ENCODE results near the gene EPHA7.

EPHA7 gene

DNA sequence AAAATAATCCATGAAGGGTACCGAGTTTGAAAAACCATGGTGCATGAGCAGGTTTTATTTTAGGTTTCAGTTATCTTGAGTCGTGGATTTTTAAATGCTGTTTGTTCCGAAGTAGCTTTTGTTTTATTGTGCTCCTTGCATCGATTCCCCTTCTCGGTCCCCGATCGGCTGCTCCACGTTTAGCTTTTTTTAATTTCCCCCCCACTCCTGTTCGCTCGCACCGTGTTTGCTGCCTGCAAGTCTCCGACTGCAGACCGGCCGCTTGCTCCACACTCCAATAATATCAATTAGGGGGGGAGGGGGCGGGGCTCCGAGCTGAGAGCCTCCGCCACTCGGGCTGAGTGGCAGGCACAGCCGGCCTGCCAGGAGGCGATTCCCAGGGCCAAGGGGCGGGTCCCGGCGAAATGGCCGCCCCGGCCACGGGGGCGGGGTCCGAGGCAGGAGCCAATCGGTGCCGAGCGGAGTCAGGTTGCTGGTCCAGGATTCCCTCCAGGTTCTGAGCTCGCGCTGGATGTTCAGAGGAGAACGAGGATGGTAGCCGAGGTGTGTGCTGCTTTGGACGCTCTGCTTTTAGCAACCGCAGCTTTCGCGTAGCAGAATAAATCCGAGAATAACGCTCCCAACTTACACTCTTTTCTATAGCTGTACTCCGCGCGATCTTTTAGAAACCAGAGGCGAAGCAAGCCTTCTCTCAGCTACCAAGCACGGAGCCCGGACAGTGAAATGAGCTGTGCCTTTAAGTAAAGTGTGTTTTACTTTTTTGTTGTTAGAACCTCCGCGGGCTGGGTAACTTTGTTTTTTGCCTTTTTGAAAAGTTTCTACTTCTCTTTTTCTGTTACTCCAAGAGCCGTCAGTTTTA lies at the start of gene EPHA7:
EPHA7 (minus strand) TSS at position 256 of the 859 bp plus-strand sequence; CDS start at position 38, 218 bp downstream.
- DNase-seq = peak; percentile 90

DNA sequence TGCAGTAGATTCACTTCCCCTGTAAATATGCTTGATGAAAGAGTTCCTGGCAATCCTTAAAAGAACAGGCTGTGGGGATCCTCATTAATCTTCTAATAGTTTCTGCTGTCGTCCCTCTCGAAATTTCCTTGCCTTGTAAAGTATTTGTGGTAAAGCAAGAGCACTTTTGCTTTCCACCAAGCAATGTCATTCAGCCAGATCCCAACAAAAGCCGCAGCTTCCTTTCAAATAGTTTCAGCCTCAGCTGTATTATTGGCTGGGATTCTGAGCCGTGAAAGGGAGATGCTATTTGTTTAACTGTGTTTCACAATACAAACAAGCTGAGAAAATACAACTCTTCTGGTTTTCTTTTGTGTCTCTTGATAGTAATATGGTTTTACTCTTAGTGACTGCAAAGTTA lies 48.9 kb upstream of the EPHA7 start:
- no peak for DNase-seq

- DNase-seq = no peak
Observed at GRCh38 chr6:93454533-93454932, 35.2 kb upstream of the EPHA7 start.

DNA sequence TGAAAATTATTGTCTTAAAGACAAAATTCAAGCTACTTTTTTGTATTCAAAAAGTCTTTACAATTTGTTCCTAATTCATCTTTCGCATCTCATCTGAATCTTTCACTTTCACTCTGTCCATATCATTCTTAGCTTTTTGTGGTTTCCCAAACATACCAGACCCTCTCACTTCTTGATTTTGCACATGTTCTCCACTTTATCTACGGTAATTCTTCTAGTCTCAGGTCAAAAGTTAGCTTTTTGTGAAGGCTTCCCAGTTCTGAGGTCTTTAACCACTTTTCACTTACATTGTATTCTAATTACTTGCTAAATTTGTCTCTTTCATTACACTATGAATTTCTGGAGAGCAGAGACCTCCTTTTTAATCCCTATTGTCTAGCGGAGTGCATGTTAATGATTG lies 34.6 kb upstream of the EPHA7 start:
- no peak for DNase-seq

DNA sequence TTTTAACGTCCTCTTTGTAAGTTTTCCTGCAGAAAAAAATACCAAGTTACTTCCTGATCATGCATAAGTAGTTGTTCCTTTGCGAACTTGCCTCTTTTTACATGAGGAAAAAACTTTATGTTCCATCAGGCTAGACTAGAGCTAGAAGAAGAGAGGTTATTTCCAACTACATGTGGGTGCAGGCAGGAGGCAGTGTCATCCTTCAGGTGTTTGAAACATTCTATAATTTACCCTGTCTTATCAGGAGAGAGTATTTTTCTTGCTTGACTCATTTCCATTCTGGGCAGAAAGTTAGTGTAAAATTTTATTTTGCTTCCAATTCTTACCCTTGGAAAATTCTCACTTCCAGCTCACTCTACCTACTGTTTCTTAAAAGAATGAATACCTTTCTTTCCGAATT lies 28.5 kb upstream of the EPHA7 start:
- no peak for DNase-seq

DNA sequence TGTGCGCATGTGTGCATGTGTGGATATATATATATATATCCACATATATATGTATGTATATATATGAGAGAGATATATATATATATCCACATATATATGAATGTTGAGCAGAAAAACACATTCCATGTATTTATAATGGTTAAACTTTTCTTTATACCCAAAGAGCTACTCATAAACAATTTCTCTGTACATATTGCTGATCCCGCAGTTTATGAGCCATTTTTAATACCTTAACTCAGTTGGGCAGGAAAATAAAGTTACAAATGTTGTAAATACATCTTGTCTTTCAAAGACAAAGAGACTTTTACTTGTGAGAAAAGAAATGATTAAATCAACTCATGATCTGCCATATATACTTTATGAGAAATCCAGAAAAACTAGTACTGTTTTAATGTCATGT lies 18.1 kb upstream of the EPHA7 start:
- no peak for DNase-seq

GRCh38 chr6:93433592-93433991 lies 14.2 kb upstream of the EPHA7 start:
- no peak for DNase-seq

- DNase-seq = no peak
Observed at GRCh38 chr6:93424303-93425064, 5.1 kb upstream of the EPHA7 start.

DNA sequence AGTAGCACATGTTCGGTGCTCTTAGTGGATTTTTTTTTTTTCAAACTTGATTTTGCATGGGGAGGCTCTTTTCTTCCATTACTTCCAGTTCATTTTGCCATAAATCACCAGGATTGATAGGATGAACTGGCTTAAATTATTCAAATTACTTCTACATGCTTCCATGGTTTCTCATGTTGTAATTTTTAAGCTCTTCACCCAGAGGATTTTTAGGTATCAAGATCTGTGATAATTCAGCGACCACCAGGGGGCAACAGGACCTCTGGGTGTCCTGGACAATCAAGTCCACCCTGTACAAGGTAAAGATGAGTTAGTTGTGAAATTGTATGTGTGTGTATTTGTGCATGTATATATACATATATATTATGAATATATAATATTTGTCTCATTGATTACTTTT lies 4.2 kb upstream of the EPHA7 start:
- no peak for DNase-seq

- DNase-seq = no peak
Observed at GRCh38 chr6:93420163-93420795, 920 bp upstream of the EPHA7 start.

GRCh38 chr6:93418408-93419303 lies 703 bp downstream of the EPHA7 start:
- no peak for DNase-seq

DNA sequence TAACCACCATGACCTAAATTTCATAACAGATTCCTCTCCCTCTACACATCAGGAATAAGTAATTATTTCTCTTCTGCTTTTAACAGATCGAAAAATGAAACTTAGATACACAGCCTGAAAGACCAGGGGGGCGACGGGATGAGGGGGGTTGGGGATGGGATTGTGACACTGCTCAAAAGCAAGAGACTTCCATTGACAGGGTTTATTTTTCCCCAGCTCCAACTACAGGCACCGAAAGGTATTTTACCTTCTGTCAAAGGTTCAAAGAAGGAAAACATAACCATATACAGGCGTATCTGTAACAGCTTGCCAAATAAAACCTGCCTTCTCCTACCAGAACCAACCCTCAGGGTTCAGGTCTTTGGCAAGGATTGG lies 1.3 kb downstream of the EPHA7 start:
- DNase-seq = no peak

GRCh38 chr6:93417421-93418013 lies 1.8 kb downstream of the EPHA7 start:
- no peak for DNase-seq

DNA sequence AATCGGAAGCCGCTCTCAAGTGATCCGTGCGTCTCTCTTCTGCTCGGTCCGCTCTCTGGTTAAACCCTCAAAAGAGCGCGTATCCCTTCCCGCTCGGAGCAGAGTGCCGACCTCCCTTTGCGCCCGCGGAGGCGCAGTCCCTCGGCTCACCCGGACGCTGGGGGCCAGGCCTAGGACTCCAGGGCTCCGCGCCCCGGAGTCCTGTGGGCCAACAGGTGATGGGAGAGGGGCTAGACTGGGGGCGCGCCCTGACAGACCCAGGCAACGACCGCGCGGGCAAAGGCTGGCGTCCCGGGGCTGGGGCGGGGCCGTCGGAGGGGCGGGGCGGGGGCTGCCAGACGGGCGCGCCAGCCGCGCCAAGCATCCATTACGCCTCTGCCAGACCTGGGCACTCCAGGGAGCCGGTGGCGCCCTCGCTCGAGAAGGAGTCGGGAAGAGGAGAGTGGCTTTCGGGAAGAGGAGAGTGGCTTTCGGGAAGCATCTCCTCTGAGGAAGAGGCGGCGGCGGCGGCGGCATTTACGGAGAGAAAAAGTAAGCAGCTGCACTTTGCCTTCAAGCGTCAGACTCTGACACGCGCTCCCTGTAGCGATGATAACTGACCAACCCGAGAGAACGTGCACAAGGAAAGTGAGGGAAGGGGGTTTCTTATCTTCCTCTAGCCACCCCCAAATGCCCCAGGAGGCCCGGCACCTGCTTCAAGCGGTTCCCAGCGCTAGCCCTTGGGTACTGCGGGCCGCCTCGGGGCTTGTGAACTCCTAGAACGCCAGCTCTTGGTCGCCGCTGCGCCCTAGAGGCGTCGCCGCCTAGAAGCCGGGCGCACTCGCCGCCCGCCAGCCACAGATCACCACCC lies 2.6 kb downstream of the EPHA7 start:
- no peak for DNase-seq

DNA sequence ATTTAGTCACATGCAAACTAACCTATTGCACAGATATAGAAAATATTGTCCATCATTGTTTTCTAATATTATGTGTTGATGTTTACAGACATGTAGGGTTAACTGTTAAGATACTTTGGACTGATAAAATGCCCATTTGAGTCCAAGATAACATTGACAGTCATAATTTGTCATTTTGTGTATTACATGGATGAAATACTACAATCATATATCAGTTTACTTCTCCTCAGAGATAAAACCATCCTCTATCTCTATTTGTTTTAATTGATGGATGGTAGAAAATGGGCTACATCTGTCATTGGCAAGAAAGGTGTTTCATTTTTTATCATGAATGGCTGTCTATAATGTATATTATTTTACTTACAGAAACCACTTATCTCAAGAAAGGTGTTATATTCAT lies 6.2 kb downstream of the EPHA7 start:
- DNase-seq = no peak

DNA sequence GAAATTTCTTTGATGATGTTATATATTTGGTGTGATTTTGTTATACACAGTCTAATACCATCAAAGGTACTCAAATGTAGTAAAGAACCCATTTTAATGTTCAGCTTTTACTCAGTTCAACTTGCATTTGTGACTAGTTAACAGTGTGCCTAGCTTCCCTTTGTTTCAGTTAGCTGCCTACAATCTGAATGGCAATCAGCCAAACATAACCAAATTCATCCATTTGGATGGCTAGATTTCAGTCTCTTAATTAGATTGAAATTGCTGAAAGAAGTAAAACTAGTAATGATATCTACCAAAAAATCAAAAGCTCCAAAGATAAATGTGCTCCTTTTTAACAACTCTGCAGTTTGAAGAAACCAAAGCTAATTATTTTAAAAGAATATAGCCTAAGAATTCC lies 6.9 kb downstream of the EPHA7 start:
- DNase-seq = no peak

DNA sequence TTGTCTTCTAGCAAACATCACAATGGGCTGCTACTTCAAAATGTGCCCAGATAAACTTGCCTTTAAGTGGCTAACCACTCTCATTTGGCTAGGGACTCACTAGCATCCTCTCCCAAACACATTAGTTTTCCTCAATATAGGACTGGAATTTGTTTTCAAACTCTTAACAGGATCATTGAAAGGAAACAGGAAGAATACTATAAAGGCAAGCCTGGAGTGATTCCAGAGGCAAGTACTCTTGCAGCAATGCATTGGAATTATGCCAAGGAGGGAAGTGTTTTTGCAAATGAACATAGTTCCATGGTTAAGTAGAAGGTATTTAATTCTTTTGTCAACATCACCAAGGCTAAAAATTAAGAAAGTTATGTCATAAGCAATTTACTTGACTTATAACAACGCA lies 12.2 kb downstream of the EPHA7 start:
- DNase-seq = no peak

DNA sequence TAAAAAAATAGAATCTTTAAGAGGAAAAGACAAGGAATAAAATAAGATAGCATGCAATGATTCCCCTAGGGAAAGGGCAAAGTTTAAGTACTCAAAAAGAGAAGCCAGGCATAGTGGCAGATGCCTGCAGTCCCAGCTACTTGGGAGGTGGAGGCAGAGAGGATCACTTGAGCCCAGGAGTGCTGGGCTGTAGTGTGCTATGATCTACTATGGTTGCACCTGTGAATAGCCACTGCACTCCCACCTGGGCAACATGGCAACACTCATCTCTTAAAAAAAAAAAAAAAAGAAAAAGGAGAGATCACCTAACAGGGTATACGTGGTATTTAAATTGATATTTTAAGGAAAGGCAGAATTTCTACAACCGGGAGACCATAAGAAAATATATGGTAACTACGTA lies 16.0 kb downstream of the EPHA7 start:
- DNase-seq = no peak

DNA sequence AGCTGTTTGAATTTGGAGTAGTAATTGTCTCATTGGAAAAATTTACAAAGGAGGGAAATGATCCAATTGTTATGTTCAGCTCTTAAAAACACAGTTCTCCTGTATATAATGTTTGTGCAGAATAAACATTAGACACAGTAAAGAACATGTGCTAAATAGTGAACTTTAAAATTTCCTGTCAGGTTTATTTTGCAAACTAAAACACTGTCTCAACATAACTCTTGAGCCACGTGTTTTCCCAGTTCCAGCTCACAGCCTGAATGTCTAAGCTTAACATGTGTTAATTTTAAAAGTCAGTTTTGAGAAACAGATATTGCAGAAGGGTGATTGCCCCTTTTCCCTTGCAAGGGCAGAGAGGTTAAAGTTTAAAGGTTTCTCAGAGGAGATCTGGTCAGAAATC lies 20.6 kb downstream of the EPHA7 start:
- no peak for DNase-seq

GRCh38 chr6:93394471-93394870 lies 24.9 kb downstream of the EPHA7 start:
- DNase-seq = no peak

GRCh38 chr6:93393554-93394074 lies 25.7 kb downstream of the EPHA7 start:
- no peak for DNase-seq
